ENCODE measurements around the gene HIBADH. TPM values are rescaled to one million over a fixed set of nuclear protein-coding genes. Genes with fewer than 3 reads are reported as not detected.
"Not testable (repeated sequence)": the region's sequence is repeated elsewhere in the genome, so short reads cannot be mapped to it uniquely, and the experiment has no call there.

Gene HIBADH
- total RNA-seq, 1 donor from 2014 or later = 39.0 TPM

- Histone ChIP-seq H3K36me3 (ENCODE audit: control insufficient read depth, insufficient read depth, low read length) (no peaks in the 10 kb centered on the region), H3K27me3 (ENCODE audit: control insufficient read depth, insufficient read depth, low read length) (no peaks in the 10 kb centered on the region), H3K4me3 (ENCODE audit: low read depth, low read length) (no peak overlapping the region)
- no peak for FAIRE-seq
- TF ChIP-seq, protein P1, sequence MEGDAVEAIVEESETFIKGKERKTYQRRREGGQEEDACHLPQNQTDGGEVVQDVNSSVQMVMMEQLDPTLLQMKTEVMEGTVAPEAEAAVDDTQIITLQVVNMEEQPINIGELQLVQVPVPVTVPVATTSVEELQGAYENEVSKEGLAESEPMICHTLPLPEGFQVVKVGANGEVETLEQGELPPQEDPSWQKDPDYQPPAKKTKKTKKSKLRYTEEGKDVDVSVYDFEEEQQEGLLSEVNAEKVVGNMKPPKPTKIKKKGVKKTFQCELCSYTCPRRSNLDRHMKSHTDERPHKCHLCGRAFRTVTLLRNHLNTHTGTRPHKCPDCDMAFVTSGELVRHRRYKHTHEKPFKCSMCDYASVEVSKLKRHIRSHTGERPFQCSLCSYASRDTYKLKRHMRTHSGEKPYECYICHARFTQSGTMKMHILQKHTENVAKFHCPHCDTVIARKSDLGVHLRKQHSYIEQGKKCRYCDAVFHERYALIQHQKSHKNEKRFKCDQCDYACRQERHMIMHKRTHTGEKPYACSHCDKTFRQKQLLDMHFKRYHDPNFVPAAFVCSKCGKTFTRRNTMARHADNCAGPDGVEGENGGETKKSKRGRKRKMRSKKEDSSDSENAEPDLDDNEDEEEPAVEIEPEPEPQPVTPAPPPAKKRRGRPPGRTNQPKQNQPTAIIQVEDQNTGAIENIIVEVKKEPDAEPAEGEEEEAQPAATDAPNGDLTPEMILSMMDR (IDR thresholded peaks at IDR 0.05; ENCODE audit: insufficient read depth, low read length, severe bottlenecking) = no peak
- peak; percentile 72 for DNase-seq (ENCODE audit: low read depth)
Measured at GRCh38 chr7:27678617-27679260, 16.1 kb upstream of the HIBADH start.

DNA sequence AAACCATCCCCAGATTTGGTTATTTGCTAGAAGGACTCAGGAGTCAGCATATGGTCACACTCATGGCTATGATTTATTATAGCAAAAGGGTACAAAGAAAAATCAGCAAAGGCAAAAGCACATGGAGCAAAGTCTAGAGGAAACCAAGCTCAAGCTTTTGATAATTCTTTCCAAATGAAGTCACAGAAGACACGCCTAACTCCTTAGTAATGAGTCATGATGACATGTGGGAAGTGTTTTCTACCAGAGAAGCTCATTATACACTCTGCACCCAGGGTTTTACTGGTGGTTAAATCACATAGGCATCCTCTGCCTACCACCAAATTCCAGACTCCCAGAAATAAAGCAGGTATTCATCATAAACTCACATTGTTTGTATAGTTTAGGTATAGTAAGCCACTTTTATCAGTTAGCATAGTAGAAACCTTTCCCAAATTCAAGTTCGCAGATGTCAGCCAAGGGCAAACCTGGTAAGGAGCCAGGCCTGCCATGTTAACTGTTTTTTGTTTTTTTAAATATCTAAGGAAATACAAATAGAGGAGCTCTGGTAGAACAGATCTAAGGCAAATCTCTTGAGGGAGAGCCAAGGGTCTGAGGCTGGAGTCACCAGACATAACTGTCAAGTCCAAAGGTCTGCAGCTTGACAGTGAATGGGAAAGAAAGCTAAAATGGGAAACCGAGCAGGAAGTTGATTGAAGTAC is 15.4 kb upstream of the HIBADH start:
- H3K36me3 ChIP-seq (ENCODE audit: control insufficient read depth, insufficient read depth, low read length) = no peaks in the 10 kb centered on the region
- no peaks in the 10 kb centered on the region for H3K27me3 ChIP-seq (ENCODE audit: control insufficient read depth, insufficient read depth, low read length)
- peak; percentile 96 for DNase-seq (ENCODE audit: low read depth)
- H3K4me3 ChIP-seq (ENCODE audit: low read depth, low read length) = no peak overlapping the region
- TF ChIP-seq, protein P1 (IDR thresholded peaks at IDR 0.05; ENCODE audit: insufficient read depth, low read length, severe bottlenecking) = no peak
- FAIRE-seq = peak; percentile 43

GRCh38 chr7:27674126-27674525 is 11.4 kb upstream of the HIBADH start:
- not testable (repeated sequence) for FAIRE-seq

GRCh38 chr7:27671675-27672074 is 9.0 kb upstream of the HIBADH start:
- H3K27me3 ChIP-seq (ENCODE audit: control insufficient read depth, insufficient read depth, low read length) = no peaks in the 10 kb centered on the region
- H3K36me3 ChIP-seq (ENCODE audit: control insufficient read depth, insufficient read depth, low read length) = no peaks in the 10 kb centered on the region
- TF ChIP-seq, protein P1 (IDR thresholded peaks at IDR 0.05; ENCODE audit: insufficient read depth, low read length, severe bottlenecking) = no peak
- FAIRE-seq (no peak), DNase-seq (ENCODE audit: low read depth) (no peak)
- no peak overlapping the region for H3K4me3 ChIP-seq (ENCODE audit: low read depth, low read length)

More at GRCh38 chr7:27674126-27674525, 11.4 kb upstream of the HIBADH start:
- DNase-seq (ENCODE audit: low read depth); H3K36me3 ChIP-seq (ENCODE audit: control insufficient read depth, insufficient read depth, low read length); H3K4me3 ChIP-seq (ENCODE audit: low read depth, low read length); H3K27me3 ChIP-seq (ENCODE audit: control insufficient read depth, insufficient read depth, low read length): not testable (repeated sequence)

DNA sequence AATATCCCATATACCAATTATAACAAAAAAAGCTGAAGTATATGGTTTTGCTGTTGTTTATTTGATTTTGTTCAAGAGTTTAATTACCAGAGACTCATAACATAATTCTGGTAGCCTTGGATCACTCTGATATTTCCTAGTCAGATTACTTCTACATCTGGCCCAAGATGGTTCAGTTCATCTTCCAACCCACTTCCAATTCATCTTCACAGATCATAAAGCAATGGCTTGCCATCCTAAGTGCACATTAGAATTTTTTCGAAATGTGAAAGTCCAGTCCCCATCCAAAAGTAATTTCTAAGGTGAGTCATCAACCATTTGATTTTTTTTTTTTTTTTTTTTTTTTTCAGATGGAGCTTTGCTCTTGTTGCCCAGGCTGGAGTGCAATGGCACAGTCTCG is 8.0 kb upstream of the HIBADH start:
- no peak for DNase-seq (ENCODE audit: low read depth)
- TF ChIP-seq, protein P1 (IDR thresholded peaks at IDR 0.05; ENCODE audit: insufficient read depth, low read length, severe bottlenecking) = no peak
- FAIRE-seq = no peak
- Histone ChIP-seq H3K4me3 (ENCODE audit: low read depth, low read length) (no peak overlapping the region), H3K36me3 (ENCODE audit: control insufficient read depth, insufficient read depth, low read length) (no peaks in the 10 kb centered on the region), H3K27me3 (ENCODE audit: control insufficient read depth, insufficient read depth, low read length) (no peaks in the 10 kb centered on the region)

DNA sequence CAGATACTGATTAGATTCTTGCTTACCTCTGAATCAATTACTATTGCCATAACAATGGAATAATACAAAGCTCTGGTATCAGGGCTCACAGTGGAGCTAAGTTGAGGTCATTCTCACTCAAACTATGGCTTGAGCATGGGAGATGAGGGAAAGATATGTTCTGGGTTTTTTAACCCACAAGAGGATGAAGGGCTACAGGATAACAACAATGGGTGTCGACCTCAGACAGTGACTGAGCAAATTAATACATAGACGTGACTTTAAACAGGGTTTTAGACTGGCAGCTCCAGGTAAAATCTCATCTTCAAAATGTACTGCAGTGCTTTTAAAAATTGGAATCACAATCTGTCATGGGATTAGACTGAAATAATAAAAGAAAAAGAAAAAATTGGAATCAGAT is 7.5 kb upstream of the HIBADH start:
- Histone ChIP-seq H3K36me3 (ENCODE audit: control insufficient read depth, insufficient read depth, low read length) (no peaks in the 10 kb centered on the region), H3K27me3 (ENCODE audit: control insufficient read depth, insufficient read depth, low read length) (no peaks in the 10 kb centered on the region), H3K4me3 (ENCODE audit: low read depth, low read length) (no peak overlapping the region)
- TF ChIP-seq, protein P1 (IDR thresholded peaks at IDR 0.05; ENCODE audit: insufficient read depth, low read length, severe bottlenecking) = no peak
- FAIRE-seq (no peak), DNase-seq (ENCODE audit: low read depth) (no peak)
